NCI-H446 treated with DMSO at 0.1 percent for 48 hours (cell line): ENCODE measurements around the gene ANKRD44.

Source experiments
- DNase-seq: peaks from one replicate; lab custom pipeline; 2025; lab: John Stamatoyannopoulos, UW

The ANKRD44 gene

DNA sequence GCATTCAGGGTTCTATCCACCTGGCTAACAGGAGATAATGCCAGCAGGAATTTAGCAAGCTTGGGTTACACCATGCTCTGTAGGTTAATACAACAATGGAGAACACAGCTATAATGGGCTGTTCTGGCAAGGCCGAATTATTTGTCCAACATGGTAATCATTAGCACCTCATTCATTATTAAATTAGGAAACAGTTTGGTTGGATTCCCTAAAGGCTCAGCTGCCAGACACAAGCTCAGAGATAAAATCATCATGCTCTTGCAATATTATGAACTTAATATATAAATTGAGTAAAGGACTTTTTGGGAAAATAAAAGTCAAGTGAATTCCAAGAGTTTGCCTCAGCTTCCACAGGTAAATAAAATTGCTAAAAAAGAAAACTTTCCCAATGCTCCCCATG is 166.4 kb downstream of the ANKRD44 start:
- no peak for DNase-seq

DNA sequence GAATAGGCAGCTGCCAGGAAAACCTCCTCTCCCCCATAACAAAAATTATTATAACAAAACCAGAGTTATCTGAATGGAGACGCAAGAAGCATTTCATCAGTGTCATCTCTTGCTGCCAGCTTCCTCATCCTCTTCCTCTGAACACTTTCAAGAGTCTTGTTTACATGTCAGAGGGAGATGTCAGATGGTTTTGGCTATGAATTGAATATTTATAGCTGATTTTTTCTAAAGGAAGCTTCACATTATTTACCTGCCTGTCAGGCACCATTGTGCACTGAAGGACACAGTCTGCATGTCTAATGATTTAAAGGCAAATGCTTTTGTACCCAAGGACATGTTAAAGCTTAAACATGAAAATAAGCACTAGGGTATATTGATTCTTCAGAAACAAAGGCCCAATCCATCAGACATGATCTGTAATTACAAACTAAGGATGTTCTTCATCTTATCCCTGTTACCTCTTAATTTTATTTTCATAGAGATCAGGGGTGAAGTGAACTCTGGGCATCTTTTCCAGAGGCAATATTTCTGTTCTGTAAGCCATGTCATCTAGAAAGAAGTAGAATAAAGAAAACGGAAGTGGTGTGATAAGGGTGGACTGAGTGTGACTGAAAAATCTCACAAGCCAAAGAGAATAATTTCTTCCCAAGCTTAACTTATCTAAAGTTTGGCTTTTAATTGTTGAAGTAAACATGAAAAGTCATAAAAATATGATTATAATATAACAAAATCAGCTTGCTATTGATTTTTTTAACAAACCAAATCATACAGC is 168.7 kb downstream of the ANKRD44 start:
- no peak for DNase-seq

DNA sequence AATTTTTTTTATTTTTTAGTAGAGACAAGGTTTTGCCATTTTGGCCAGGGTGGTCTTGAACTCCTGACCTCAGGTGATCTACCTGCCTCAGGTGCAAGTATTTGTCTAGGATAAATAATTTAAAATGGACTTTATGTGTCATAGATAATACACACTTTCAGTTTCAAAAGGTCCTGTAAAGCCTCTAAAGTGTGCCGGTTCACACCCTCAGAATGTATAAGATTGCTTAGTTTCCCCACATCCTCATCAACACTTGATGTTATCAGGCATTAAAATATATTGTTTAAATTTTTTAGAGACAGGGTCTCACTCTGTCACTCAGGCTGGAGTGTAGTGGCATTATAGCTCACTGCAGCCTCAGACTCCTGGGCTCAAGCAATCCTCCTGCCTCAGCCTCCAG is 170.5 kb downstream of the ANKRD44 start:
- DNase-seq = no peak

DNA sequence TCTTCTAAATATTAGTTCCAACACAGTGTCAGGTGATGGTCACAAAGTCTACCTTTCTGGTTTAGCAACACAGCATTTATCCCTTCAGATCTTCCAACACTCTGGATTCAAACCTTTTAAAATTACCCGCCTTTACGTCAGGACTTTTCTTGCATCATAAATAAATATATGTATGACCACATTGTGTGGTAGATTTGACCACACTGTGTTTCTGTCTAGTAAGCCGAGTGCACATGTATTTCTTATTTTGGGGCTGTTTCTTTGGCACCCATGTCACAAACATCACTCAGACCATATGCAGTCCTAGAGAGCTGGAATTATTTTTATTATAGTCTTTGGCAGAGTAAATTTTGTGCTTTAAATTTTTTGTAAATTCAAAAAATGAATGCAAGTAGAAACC is 172.1 kb downstream of the ANKRD44 start:
- DNase-seq = no peak

DNA sequence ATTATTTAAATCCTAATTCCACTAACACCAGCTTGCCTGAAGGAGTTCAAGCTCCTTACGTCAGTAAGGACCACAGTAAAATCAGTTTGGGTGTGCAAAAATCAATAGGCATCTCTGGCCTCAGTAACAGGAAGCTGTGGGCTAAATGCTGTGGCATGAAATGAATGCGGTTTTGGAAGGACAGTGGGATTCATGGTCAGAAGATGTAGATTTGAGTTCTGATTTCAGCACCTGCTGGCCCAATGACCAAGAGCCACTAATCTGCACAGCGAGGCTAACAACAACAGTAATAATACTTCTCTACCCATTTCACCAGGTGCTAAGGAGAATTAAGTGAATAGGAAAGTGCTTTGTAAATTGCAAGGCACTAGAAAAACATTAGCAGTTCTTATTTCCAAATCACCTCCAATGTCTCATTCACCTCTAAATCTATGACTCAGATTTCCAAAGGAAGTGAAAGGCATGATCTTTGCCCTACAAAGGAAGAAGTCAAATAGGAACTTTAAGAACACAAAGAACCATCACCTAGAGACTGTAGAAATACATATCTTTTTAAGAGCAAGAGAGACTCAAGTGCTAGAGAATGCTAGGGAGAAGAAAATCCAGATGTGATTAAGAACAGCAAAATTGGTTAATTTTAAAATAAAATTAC is 172.6 kb downstream of the ANKRD44 start:
- no peak for DNase-seq

DNA sequence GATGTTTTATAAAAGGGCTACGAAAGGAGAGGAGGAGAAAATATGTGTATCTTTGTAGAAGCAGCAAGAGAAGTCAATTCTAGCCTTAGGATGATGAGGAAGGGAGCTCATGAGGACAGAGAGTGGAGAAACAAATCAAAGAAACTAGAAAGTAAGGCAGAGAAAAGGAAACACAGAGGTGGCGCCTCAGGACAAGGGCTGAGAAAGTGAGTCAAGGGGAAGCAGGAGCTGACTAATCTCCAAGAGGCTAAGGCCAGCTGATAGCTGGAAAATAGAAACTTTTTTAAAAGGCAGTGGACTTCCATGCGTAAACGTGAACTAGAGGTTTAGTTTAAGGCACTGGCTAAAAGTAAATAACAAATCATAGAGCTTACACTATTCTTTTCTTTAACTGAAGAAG is 173.3 kb downstream of the ANKRD44 start:
- DNase-seq = no peak

DNA sequence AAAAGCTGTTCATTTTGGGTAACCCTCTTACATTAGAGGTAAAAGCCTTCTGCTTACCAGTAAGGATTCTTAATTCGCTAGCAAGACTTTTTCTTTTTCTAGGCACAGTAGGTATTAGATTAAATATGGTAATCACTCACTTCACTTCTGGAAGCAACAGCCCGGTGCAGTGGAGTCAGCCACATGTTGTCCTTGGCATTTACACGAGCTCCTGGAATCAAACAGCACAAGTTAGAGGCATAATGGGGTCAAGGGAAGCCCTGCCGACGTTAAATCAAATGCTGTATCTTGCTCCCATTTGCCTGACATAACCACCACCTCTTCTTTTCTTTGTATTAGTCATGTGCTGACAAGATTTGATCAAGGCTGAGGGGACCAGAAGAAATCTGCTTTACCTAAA is 174.1 kb downstream of the ANKRD44 start:
- no peak for DNase-seq

DNA sequence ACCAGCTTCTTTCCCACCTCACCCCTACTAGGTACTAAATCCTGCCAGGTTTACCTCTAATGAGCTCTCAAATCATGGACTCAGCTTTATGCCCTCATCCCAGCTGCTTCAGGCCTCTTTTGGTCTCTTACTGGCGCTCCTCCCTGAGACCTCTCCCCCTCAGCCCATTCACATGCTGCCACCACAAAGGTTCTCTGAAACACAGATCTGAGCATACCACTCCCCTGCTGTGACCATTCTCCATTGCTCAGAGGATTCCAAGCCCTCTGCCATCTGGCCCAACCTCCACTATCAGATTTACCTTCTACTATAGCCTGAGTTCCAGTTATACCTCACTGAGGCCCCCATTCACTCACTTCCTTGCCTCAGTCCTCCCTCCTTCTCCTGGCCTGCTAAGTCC is 174.8 kb downstream of the ANKRD44 start:
- DNase-seq = no peak

DNA sequence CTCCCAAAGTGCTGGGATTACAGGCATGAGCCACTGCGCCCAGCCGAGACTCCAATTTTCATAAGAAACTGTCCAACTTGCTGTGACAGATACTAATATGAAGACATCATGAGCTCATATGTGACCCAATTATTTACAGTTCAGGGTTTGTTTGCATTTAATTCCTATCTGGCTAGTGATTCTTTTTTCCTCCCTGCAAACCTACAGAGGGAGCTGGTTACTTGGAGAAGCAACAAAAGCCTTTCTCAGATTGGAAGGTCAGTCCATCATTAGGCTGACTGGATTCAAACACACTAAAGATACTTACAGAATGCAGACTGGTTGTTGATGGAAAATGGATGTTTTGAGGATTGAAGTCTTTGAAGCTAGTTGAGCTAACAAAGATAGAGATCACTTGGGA is 176.4 kb downstream of the ANKRD44 start:
- no peak for DNase-seq

DNA sequence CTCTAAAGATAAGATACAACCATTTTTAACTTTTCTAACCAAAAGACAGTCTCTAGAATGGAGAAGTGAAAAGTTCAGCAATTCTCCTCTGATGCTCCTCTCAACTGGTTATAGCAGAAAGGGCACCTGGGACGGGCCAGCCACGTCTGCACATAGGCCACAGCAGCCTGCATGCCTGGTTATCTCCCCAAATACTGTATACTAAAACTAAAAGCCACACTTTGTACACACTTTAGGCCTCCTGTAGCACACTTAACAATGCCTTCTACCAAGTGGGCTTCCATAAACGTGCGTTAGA is 179.1 kb downstream of the ANKRD44 start:
- no peak for DNase-seq

DNA sequence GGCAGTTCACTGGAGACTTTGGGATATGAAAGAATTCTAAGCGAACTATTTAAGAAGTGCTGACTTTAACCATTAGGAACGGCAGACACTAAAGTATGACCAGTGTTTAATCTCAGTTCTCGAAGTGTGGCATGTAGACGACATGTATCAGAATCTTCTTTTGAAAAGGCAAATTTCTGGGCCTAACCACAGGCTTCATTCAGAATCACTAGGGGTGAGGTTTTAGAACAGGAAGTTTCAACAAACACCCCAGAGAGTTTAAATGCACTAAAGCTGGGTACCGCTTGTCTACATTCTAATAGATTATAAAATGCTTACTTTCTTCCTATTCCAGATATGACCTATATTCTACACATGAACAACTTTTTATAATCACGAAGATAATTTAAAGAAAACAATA is 180.3 kb downstream of the ANKRD44 start:
- no peak for DNase-seq

DNA sequence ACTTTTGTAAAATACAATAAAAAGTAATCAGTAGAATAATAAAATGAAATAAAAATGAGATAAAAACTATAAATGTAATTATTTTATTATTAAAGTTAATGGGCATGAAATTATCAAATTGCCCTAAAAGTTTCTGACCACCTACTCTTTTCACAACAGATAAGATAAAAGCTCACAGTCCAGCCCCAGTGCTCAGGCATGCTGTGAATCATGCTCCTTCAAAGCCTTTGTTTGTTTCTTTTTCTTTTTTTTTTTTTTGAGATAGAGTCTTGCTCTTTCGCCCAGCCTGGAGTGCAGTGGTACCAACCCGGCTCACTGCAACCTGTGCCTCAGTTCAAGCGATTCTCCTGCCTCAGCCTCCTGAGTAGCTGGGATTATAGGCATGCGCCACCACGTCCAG is 181.7 kb downstream of the ANKRD44 start:
- DNase-seq = no peak

DNA sequence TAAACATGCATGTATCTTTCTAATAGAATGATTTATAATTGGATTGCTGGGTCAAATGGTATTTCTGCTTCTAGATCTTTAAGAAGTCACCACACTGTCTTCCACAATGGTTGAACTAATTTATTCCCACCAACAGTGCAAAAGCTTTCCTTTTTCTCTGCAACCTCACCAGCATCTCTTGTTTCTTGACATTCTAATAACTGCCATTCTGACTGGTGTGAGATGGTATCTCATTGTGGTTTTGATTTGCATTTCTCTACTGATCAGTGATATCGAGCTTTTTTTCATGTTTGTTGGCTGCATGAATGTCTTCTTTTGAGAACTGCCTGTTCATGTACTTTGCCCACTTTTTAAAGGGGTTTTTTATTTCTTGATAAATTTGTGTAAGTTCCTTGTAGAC is 182.5 kb downstream of the ANKRD44 start:
- no peak for DNase-seq

DNA sequence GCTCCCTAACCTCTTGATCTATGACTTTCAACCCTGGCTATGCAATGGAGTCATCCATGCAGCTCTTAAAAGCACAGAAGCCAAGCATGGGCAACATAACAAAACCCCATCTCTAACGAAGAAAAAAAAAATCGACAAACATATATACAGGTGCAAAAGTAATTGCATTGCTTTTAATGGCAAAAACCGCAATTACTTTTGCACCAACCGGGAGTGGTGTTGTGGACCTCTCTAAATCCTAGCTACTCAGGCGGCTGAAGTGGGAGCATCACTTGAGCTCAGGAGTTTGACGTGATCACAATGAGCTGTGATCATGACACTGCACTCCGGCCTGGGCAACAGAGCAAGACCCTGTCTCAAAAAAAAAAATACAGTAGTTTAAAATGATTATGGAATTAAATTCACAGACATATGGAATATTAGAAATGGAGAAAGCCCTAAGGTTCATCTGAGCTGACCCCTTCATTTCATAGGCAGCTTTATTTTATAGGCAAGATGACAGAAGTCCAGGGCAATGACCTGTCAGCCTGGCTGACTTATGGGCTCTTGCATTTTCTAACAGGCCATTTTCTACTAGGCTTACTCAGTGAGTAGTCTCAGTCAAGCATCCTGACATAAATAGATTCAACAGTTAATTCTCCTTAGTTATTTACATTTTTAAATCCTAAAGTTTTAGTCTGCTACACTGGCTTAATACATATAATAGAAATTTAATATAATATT is 183.8 kb downstream of the ANKRD44 start:
- no peak for DNase-seq

DNA sequence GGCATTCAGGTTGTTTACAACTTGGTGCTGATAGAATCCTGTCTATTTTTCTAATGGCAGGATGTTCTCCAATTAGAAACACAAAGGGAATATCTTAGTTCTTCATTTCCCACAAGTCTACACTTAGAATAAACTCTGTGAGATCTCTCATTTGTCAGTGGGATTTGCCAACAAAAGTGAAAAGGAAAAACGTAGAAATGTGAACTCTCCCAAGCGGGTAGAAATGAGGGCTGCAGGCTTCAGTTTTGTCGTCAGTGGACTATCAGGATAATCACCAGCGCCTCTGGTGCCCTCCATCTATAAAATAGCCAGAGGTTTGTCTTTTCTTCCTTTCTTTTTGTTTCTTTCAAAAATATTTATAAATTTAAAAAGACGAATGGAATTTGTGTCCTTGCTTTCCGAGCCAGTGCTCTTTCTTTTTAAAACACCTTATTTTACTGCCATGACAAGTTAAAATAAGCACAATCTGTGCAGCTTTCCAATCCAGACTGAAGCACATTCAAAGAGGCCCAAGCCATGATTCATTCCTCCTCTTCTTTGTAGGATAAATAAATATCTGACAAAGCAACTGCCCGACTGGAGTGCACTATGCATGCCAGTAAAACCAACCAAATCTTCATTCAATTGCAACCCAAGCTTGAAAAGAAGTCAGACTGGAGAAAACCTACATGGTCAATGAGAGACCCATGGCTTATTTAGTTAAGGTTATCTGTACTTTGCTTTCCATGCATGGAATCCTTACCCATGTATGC is 185.8 kb downstream of the ANKRD44 start:
- no peak for DNase-seq

DNA sequence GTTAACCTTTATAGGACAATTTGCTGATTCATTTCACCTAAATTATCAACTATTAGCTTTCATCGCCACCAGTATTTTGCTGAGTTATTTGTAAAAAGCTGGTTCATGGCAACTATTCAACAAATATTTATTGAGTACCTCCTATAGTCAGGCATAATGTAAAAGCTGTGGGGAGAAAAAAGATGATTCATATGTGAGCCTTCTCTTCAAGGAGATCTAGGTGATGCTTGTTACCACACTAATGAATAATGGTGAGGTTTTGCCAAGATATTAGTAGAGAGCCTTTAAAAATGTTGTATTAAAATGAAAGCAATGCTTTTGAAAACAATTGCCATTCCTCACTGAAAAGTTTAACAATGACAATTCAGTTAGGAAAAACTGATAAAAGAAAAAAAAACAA is 187.8 kb downstream of the ANKRD44 start:
- no peak for DNase-seq

DNA sequence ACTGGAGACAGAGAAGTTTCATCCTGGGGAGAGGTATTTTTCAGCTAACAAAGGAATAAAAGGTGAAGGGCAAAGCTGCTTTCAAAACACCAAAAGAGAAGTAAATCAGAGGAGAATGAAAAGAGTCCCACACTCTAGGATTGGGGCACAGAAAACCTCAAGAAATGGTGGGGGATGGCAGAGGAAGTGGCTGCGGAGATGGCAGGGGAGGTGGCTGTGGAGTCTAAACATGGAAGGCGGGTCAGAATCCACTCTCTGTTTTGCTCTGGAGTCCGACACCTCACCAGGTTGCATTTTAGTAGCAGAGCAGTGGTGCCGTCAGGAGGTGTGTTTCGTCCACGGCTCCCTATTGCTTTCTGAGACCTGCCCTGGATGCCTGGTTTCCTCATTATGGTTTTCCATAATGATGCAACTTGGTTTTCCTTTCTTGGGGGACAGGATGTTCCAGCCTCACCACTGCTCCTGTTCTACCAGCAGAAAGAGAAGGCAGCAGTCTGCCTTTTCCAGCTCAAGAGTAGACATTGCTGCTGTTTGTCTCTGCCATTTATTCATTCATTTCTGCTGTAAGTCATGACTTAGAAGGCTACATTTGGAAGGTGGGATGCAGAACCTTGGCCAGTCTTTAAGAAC is 188.7 kb downstream of the ANKRD44 start:
- no peak for DNase-seq

DNA sequence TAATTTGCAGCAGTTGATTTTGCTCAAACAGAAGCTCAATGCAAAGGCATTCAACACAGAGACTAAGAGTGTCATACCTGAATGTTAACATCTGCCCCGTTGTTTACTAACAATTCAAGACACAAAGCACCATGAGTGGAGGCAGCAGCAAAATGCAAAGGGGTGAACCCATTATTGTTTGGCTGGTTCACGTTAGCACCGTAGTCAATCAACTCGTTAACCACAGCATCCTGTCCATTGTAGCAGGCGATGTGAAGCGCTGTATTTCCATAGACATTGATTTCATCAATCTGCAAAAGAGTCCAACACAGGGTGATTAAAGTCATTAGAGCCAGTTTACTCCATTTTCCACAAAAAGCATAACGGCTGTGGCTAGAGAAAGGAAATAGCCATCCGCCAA is 189.3 kb downstream of the ANKRD44 start:
- no peak for DNase-seq

DNA sequence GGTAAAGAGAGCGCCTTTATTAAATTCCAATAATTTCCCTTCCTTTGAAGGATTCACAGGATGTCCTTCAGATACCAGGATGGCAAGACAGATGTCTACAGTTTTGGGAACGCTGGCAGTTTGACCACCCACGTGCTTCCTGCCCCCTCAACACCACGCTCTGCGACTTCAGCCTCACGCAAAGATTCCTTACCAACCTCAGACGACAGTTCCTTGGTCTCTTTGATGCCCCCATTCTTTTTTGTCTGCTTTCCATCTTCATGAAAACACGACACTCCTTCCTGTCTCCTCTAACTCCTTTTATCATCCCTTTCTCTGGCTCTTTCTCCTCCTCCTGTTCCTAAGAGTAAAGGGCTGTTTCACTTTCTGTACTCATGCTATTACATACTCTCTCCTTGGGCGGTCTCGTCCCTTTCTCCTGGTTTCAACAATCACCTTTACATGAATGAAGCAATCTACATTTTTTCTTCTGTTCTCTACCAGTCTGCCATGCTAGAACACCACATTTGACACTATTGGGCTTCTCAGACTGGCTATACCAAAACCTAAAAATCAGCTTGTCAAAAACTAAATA is 194.2 kb downstream of the ANKRD44 start:
- DNase-seq = no peak

DNA sequence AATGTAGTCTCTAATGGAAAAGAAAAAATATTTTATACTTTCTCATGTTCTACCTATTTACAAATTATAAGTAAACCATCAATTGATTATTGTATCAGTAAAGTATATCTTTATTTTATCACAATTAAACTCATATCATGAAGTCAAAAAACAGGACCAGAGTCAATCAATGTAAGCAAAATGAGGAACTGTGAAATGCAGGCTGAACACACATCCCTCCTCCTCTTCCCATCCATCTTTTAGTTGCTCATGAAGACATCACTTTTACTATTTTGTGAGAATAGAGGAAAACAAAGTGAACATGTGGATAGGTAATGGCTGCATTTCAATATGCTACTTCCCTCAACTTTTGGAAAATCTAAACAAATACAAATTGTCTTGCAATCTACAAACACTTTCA is 195.3 kb downstream of the ANKRD44 start:
- DNase-seq = no peak

DNA sequence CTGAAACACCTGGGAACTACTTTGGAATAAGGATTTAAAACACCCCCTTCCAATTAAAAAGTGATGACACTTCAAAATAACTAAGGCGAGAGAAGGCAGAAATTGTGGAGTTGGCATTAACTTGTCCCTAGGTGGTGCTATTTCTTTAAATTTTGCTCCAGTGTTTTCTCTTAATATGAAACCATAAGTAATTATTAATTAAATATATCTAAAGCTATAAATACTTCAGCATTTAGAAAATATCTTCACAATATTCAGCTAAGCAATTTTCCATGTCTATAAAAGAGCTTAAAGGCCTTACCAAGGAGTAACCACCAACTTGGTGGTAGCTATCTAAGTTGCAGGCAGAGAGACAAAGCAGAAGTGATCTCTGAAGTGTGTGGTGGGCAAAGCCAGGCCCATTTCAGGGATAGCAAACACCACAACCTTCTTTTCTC is 197.3 kb downstream of the ANKRD44 start:
- DNase-seq = no peak

DNA sequence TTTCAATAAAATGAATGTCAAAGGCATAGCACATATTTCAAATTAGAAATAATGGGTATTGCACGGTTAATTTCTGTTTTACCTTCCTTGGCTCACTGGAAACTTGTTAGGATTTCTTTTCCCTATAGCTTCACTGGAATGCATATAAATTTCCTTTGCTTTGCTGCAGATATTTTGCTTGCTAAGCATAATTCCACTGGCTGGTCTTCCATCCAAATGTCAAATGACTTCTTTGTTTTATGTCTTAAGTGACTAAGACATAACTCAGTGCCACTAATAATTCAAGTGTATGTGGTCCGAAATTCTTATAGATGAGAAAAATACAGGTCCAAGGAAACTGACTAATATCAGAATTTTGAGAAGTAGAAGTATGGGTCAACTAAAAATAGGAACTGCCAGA is 201.3 kb downstream of the ANKRD44 start:
- DNase-seq = no peak
